HL-60 (cell line): Measurements from ENCODE around the gene TMEM183A.

Experiments used
- POLR2AphosphoS5 ChIP-seq: IDR thresholded peaks from 2 replicates; pipeline ENCODE4 v1.6.1; 2012; ENCODE audit warnings: low read depth
- TF ChIP-seq, protein P1 (sequence below): IDR thresholded peaks from one replicate; pipeline ENCODE4 v1.5.1; 2011; ENCODE audit warnings: low read length, control low read depth, inconsistent platforms; ENCODE audit not compliant: insufficient read depth

DNA sequence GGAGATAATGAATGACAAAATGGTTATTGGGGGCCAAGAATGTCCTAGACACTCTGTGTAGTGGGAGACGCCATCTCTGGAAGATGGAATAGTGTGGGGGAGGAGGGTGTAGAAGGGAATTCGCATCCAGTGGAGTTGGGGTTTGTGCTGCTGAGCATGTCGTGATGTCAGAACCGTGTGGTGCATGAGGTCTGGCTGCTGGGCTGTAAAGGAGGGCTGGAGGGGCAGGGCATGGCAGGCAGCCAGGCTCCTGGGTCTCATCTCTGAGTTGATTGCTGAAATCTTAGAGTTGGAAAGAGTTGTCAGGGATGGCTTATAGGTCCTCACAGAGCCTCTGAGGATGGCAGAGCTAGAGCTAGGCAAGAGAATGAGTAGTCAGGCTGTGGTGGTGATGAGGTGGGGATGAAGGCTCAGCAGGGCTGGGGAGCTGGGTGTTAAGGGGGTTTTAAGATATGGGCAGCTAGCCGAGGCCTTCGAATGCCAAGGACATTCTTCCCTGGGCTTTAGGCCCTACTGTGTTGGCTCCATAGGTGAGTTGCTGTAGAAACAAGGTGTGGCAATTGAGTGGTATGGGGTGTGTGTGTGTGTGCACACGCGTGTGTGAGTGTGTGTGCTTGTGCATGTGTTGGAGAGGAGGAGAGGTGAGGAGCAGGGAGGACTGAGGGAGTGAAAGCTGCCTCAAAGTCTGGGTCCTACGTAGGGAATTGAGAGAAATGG lies 21.1 kb downstream of the TMEM183A start:
- TF ChIP-seq POLR2AphosphoS5, result no peak
- TF ChIP-seq, protein P1, sequence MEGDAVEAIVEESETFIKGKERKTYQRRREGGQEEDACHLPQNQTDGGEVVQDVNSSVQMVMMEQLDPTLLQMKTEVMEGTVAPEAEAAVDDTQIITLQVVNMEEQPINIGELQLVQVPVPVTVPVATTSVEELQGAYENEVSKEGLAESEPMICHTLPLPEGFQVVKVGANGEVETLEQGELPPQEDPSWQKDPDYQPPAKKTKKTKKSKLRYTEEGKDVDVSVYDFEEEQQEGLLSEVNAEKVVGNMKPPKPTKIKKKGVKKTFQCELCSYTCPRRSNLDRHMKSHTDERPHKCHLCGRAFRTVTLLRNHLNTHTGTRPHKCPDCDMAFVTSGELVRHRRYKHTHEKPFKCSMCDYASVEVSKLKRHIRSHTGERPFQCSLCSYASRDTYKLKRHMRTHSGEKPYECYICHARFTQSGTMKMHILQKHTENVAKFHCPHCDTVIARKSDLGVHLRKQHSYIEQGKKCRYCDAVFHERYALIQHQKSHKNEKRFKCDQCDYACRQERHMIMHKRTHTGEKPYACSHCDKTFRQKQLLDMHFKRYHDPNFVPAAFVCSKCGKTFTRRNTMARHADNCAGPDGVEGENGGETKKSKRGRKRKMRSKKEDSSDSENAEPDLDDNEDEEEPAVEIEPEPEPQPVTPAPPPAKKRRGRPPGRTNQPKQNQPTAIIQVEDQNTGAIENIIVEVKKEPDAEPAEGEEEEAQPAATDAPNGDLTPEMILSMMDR, result no peak
